GM03348 (cell line): ENCODE data around the gene SCN4B.

Source experiments
- DNase-seq: peaks from one replicate; pipeline ENCODE4 v3.0.0; 2012; ENCODE audit warnings: low spot score

SCN4B gene

DNA sequence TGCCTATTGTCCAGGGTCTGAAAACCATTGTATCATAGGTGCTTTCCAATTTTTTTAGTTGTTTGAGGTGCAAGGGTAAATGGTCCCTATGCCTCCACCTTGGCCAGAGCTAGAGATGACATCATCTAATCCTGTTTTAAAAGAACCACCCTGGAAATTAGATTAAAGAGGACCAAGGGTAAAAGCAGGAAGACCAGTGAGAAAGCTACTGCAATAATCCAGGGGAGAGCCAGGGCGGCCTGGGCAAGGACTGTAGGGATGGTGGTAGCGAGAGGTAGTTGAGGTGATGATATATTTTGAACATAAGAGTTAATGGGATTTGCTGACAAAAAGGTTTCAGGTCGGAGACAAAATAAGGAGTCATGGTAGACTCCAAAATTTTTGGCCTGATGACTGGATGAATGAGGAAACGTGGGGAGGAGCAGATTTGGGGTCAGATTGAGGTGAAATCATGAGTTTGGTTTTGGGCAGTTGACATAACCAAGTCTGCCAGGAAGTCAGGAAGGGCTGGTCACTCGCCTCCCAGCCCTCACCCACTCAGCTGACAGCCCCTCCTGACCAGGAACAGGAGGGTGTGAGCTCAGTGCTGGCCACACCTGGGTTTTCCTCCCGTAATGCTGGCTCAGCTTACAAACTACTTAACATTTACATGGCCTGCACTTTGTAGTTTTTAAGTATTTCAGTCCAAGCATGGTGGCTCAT, 23.0 kb downstream of the SCN4B start:
- DNase-seq = no peak

DNA sequence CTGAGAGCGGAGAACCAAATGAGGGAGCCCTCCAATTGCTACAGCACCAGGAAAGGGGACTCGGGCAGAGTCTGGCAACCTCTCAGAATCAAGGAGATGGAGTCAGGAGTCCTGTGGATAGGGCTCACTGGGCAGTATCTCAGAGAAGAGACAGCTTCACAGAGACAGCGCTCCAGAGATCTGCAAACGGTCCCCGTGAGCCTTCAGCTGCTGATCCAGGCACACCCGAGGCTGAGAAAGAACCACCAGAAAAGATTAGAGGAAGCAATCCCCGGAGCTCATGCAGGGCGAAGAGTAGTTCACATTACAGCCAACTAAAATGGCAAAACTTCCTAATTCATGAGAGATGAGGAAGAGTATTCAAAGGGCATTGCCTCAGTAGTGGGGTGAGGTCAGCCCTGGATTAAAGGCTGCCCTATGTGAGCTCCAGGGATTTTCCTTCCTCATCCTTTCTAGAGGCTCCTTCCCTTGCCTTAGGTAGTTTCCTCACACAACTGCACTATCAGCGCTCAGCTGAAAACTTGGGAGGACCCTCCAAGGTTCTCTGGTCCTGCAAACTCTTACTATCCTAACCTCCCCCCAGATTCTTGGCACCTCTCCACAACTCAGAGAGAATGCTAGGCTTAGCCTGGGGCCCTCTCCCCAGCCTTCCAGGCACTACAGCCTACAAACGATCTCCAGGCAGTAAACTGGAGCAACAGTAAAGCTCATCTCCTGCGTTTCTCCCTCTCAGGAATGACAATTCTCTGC, 23.7 kb downstream of the SCN4B start:
- no peak for DNase-seq

DNA sequence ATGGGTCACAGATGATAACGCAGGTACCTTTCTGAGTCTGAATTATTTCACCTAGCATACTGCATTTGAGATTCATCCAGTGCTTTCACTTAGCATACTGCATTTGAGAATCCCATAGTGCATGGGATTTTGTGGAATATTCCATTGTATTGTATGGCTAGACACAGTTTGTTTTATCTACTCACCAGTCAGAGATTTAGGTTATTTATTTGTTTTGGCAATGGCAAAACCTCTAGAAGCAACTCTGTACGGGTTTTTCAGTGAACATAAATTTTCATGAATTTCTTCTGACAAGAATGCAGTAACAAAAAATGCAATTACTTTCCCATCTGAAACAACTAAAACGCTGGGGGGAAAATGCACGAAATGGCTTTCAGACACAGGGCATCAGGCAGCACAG, 24.3 kb downstream of the SCN4B start:
- no peak for DNase-seq

DNA sequence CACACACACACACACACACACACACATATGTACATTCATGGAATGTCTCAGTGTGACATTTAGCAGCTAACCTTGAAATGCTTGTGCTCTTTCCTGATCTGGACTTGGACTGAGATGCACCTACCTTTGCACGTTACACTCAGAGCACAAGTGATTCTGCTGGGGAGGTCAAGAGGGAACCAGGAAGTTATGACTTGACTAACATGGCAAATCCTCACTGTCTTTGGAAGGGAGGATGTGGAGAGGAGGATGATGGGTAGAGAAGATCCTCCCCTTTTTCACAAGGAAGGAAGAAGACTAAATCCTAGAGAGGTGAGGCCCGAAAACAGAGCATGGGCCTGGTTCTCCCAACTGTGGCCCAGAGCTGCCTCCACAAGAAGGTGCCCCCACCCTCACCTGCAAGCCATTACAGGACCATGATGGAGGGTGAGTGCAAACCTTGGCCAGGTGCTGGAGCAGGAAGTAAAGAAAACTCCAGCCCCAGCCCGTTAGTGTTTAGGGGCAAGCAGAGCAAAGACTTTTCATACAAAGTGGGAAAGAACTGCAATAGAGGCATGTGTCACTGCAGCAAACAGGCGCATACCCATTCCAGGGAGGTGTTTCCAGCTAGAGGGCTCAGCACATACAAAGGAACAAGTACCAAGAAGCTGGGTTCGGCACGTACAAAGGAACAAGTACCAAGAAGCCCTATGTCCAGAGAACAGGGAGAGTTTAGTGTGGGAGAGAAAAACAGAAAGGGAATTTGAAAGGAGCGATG, 26.4 kb downstream of the SCN4B start:
- DNase-seq = no peak

DNA sequence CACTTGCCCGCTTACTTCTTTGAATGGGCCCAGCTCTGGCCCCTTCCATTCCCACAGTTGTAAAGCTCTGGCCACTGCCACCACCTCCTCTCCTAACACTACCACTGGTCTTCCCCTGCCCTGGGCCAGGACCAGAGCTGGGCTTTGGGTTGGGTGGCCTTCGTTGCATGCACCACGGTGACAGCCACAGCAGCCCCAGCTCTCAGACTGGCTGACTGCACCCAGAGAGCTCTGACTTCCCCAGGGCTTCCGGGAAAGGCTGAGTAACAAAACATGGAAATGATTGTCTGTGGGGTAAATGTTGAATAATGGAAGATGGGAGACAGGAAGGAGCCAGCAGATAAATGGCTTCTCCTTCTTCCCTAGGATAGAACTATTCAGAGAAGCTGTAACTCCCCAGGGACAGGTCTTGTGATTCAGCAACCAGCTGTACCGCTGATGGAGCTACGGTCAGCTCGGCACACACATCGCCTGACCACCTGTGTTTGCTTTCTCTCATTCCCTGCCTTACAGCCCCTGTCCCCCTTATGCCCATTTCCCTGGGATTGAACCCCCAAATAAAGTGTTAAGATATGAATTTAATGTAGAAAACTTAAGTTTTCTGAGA, 27.6 kb downstream of the SCN4B start:
- DNase-seq = no peak

DNA sequence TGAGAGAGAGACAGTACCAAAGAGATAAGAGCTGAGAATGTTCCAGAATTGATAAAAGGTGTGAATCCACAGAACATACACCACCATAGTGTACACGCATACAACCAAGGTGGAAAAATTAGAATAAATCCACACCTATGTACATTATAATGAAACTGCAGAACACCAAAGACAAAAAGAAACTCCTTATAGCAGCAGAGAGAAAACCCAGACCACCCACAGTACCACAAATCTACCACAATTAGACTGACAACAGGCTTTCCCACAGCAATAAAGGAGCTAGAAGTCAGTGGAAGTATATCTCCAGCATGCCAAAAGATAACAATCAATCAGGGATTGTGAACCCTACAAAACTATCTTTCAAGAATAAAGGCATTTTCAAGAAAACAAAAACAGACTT, 31.8 kb downstream of the SCN4B start:
- no peak for DNase-seq

DNA sequence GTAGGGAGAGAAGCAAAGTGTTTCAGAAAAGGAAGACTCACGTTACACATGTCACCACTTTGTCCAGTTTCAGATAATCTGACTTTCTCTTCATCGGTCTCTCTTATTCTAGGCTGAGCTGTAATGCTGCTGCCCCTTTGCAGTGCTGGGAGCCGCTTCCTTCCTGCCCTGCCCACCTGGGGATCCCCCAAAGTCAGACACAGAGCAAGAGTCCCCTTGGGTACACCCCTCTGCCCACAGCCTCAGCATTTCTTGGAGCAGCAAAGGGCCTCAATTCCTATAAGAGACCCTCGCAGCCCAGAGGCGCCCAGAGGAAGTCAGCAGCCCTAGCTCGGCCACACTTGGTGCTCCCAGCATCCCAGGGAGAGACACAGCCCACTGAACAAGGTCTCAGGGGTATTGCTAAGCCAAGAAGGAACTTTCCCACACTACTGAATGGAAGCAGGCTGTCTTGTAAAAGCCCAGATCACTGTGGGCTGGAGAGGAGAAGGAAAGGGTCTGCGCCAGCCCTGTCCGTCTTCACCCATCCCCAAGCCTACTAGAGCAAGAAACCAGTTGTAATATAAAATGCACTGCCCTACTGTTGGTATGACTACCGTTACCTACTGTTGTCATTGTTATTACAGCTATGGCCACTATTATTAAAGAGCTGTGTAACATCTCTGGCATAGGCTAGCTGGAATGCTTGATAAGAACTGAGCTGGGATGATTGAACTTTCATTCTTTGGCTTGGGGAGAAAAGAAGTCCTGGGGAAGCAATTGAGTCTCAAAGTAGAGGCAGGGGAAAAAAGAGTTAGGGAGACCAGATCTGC, 34.6 kb downstream of the SCN4B start:
- DNase-seq = no peak

DNA sequence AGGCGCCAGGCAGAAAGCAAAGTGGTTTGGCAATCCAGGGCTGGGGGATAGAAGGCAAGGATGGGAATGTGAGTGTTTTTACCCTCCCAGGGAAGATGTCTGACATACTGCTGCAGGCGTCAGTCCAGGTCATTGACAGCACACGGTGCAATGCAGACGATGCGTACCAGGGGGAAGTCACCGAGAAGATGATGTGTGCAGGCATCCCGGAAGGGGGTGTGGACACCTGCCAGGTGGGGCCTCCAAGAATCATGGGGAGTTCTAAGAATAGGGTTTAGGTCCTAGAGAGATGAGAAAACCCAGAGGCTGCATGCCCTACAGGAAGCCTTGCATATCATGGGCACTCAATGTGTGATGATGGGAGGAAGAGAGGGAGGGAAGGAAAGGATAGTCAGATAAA, 37.6 kb downstream of the SCN4B start:
- DNase-seq = no peak

DNA sequence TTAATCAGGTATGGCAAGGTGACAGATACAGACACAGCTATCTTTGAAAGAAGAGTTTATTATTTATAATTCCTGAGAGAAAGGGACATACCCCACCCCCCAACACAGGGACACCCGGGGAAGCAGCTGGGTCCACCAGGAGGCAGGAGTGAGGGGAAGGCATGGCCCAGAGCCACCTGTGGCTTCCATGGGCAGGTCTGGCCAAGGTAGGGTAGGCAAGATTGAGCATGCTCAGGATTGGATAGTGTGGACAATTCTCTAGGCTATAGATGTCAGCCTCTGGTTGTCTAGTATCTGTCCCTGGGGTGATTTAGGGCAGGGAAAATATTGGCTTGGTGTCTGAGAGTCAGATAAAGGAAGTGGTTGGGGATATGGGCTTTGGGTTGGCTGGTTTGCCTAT, 38.4 kb downstream of the SCN4B start:
- DNase-seq = no peak

DNA sequence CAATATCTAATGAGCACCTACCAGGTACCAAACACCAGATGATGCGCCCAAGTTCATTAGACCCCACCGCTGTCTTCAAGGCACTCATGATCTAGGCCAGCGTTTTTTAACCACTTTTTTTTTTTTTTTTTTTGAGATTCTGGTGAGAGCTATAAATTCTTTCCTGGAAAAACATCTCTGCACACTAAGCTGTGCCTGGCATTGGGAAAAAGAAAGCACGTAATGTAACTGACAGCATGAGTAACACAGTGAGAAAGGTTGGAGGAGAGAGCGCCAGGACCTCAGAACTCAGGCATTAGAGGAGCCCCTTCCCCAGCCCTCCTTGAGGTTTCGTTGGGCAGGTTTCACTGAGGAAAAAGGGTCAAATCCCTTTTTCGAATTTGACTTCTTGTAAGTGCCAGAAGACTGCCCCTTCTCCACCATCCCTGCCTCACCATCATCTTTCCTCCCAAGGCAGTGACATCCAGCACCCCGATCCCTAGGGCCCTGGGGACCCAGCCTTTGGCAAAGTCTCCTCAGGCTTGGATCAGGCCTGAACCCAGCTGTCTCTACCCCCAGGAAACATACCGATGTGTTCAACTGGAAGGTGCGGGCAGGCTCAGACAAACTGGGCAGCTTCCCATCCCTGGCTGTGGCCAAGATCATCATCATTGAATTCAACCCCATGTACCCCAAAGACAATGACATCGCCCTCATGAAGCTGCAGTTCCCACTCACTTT, 39.8 kb downstream of the SCN4B start:
- DNase-seq = no peak

DNA sequence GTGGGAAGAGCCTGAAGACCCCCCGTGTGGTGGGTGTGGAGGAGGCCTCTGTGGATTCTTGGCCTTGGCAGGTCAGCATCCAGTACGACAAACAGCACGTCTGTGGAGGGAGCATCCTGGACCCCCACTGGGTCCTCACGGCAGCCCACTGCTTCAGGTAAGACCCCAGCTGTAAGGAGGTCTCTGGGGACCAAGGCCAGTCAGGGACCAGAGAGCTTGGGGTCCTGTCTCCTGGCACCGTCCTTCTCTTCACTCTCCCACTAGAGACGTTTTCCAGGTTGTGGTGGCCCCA, 40.9 kb downstream of the SCN4B start:
- DNase-seq = no peak

DNA sequence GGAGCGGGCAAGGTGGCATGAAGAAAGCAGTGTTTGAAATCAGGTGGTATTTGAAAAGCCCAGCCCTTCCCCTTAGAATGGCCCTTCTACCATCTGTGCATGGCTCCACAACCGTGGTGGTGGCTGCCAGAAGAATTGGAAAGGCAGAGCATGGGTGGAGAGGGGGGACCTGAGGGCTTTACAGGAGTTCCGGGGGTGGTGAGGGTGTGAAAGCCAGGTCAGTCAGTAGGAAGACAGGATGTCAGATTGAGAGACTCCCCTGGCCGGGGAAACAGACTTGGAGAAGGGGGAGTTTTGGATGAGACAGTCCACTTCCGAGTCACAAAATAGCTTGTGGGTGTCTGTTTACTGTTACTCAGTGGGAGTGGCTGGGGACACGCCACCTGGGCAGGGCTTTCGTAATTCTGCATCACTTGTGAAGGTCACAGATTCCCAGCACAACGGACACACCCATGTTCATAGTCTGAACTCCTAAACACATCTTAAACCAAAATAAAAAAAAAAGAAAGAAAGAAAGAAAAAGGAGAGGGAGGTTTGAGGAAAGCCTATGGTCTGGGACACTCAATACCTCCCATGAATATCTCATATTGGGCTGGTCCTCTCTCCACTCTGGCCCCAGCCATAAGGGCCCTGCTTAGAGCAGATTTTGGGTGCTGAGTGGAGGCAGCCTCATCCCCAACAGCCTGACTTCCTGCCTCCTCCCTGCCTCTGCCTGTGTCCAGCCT, 41.4 kb downstream of the SCN4B start:
- DNase-seq = no peak

DNA sequence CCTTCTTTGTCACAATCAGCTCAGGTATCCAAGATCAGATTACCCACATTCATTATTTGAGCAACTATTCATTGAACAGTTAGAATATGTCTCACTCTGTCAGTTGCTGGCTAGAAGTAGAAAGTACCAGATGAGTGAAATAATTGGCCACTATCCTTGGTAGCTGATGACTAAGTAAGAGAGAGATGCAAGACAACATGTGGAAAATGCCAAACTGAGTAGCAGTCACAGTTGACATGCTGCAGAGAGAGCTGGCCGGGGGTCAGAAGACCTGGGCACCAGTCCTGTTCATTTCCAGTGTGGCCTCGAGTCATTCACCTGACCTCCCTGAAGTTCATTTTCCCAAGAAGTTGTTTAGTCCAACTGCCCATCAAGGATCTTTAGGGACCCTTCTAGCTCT, 43.4 kb downstream of the SCN4B start:
- DNase-seq = peak; percentile 30

DNA sequence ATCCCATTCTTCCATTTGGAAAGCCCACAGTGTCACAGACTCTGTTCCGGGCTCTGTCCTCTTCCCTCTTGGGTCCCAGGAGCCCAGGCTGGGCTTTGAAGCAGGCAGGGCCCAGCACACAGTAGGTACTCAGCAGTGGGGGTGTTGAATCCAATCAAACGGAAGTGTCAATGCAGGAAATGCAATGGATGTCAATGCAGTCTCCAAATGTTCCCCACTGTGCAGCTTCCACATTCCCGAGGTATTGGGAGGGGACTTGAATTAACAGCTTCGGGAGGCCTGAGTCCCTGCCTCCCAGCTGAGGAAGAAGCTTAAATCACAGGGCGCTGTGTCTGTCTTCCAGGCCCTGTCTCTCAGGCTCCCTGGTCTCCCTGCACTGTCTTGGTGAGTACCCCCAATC, 44.1 kb downstream of the SCN4B start:
- no peak for DNase-seq

DNA sequence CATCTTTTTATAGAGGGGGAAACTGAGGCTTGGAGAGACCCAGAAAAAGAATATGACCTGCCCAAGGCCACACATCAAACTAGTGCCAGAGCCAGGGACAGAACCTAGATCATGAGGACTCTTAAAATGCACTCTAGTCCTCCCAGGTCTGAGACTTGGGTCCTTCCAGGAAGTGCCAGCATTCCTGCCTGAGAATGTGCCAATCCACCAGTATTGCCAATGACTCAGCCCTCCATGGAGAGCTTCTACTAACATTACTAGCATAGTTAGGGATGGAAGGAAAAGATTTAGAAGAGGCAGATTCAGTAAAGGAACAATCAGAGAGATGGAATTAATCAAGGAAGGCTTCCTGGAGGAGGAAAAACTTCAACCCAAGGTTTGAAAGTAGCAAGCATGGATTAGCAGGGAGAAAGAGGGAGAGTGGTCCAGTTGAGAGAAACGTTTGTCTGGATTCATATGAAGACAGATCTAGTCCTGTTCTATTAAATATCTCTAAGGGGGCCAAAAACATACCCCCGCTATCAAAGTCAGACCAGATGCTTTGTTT, 45.8 kb downstream of the SCN4B start:
- DNase-seq = no peak

DNA sequence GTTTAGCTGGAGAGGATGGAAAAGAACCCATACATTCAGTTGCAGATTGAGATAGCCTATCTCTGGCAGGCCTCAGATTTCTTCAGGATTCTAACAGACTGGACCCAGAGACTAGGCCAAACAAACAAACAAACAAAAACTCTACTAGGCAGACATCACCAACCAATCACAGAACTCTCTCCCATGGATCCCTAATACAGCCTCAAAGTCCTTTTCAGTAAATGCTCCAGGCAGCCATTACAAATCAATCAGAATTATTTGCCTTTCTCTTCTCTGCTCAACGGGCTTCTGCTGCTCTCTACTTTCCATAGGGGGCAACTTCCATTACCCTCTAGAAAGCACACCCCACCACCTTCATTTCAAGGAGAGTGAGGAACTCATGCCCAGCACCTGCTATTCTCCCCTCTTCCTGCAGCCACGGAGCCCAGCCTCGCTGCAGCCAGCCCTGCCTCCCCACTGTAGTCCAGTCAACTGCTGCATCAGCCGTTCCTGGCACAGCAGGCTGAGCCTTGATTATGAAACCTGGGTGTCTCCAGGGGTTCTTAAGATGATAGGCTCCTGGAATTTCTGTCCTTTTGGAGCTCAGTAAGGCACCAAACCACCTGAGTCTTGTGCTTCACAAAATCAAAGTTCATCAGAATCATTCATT, 46.8 kb downstream of the SCN4B start:
- no peak for DNase-seq

DNA sequence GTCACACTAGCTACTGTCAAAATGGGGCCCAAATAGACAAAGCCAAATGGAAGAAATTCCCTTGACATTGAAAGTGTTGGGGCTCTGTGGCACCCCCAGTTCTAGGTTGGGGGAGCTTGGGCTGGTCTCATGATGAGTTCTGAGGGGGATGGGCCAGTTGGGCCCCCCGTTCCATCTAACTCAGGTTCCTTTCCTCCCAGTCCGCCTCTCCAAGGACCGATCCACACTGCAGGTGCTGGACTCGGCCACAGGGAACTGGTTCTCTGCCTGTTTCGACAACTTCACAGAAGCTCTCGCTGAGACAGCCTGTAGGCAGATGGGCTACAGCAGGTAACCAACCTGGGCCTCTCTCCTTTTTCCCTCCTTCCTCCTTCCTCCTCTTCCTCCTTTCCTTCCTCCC, 48.1 kb downstream of the SCN4B start:
- DNase-seq = no peak

DNA sequence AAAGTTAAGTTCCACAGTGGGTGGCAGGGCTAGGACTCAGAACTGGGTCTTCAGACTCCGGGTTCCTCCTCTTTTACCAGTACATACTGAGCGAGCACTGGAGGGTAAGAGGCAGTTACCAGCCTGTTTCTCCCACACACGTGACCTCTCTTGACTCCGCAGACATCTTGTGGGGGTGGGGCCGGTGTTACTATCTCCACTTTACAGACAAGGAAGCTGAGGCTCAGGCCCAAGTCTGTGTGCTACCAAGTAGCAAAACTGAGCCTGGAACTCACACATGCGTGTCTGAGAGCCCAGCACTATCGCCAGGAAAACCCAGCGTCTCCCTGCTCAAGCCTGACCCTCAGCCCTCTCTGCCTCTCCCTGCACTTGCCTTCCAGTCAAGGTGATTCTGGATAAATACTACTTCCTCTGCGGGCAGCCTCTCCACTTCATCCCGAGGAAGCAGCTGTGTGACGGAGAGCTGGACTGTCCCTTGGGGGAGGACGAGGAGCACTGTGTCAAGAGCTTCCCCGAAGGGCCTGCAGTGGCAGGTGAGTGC, 49.8 kb downstream of the SCN4B start:
- DNase-seq = no peak

DNA sequence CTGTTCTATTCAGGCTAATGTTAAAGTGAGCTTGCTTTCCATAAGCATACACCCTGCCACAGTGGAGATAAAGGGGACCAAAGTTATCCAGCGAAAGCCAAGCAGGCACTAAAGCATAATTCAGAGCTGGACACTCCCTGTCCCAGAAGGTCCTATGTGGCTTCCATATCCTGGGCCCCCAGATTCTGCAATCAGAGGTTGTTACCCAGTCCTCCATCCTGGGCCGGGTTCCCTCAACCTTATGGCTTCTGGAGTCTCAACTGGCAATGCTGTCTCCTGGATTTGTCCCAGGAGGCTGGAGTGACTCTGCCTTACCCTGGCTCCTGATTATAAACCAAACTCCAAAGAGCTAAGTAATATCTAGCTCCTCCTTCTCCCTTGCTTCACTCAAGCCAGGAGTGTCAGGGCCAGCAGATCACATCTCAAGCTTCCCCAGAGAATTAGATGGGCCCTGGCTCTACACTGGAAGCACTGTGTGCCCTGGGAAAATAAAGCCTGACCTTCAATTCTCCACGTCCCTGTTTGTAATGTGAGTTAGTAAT, 51.9 kb downstream of the SCN4B start:
- no peak for DNase-seq
